ENCODE data around the gene AMBRA1.

DNA sequence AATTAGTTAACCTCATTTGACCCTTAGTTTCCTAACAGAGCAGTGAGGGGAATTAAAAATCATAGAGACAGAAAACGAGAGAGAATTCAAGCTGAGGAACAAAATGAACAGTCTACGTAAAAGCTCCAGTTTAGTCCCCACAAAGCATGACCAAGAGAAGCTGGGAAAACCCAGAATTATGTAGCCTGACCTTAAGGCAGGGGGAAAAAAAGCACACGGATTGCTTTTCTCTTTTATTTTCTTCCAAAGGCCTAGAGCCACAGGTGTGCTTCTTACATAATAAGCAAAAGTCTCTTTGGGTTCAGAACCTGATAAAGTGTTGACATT lies 514 bp upstream of the AMBRA1 start:
- TF ChIP-seq, protein P1, sequence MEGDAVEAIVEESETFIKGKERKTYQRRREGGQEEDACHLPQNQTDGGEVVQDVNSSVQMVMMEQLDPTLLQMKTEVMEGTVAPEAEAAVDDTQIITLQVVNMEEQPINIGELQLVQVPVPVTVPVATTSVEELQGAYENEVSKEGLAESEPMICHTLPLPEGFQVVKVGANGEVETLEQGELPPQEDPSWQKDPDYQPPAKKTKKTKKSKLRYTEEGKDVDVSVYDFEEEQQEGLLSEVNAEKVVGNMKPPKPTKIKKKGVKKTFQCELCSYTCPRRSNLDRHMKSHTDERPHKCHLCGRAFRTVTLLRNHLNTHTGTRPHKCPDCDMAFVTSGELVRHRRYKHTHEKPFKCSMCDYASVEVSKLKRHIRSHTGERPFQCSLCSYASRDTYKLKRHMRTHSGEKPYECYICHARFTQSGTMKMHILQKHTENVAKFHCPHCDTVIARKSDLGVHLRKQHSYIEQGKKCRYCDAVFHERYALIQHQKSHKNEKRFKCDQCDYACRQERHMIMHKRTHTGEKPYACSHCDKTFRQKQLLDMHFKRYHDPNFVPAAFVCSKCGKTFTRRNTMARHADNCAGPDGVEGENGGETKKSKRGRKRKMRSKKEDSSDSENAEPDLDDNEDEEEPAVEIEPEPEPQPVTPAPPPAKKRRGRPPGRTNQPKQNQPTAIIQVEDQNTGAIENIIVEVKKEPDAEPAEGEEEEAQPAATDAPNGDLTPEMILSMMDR (IDR thresholded peaks at IDR 0.05; ENCODE audit: borderline replicate concordance, extremely low read depth, low read length, poor library complexity, severe bottlenecking) = no peak
- TF ChIP-seq EZH2 (IDR thresholded peaks at IDR 0.05; ENCODE audit: borderline replicate concordance, low read depth, low read length, severe bottlenecking) = no peak
